HG03521 (cell line): ENCODE measurements around the gene SMPD3.
A peak's percentile ranks its signal among the peaks of the same experiment; 100 is the strongest.

ENCODE experiments used
- ATAC-seq: cut with Tn5 transposase; IDR thresholded peaks from one replicate; pipeline ENCODE4 v1.9.1; 2021; ENCODE audit warnings: mild to moderate bottlenecking, moderate library complexity; ENCODE audit not compliant: unreplicated experiment

Gene SMPD3

DNA sequence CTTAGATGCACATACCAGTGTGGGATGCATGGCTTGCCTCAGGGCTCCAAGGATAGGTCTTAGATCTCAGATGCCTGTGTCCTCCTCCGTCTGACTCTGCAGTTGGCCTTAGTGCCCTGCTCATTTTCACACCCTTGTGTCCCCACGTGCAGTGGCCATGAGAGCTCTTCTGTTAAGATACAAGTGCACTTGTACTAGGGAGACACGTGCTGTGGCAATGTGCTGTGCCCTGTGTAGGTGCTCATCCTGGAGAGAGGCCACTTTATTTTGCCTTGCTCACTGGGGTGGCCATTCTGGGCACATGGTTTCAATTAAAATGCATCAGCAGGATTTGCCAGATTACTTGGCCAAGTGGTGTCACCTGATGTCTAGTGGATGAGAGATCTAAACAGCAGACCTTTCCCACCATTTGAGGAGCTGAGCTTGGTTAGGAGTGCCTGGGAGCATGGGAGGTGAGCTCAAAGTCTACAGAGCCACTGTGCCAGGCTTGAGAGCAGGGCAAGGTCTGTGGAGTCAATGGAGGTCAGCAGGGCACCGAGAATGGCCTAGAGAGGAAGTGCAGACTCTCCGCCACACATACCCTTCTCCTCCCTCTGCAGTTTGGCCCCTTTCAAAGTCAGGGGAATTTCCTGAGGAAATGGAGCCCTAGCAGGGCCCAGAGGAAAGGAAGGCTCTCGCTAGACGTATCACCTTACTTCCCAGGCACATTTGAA is 25.2 kb upstream of the SMPD3 start:
- no peak for ATAC-seq

DNA sequence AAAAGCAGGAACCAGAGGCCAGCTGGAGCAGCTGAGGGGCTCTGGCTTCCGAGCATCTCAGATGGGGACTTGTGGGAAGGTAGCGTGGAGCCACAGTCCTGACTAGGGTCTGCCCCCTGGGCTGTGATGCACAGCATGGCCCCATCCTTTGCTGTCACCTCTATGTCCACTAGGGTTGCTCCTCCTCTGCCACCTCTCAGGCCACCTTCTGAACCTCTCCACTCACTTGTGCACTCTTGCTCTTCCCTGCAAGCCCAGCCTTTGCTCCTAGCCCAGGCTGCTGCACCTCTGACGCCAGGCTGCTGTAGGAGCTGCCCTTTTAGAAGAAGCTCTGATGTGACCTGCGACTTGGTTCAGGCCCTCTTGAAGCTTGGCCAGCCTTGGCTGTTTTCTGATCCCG is 24.3 kb upstream of the SMPD3 start:
- no peak for ATAC-seq

DNA sequence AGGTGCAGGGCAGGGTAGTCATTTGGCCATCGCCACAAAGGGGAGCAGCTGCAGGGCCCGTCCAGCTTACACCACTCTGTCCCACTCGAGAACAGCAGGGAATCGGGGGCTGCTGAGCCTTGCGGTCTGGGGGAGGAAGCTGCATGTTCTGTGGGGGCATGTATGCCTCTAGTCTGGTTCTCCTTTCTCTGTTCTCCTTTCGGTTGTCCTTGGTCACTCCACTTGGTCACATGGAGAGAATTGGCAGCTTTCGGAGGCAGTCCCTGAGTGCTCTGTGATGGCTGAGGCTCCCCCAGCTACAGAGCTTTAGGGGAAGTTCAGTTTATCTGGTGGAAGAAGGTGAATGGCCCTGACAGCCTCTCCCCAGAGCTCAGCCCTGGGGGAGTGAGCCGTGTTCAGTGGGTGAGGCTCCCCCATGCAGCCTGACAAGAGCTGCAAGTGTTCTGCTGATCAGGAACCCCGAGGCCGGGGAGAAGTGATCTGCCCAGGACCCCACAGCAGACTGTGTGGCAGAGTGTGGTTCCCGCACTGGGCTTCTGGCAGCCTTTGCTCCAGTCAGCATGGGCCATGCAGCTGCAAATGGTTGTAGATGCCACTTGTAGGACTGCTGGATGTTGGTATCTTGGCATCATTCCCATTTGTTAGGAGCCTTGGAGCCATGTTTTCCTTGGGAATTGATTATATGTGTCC is 22.3 kb upstream of the SMPD3 start:
- peak; percentile 91 for ATAC-seq

DNA sequence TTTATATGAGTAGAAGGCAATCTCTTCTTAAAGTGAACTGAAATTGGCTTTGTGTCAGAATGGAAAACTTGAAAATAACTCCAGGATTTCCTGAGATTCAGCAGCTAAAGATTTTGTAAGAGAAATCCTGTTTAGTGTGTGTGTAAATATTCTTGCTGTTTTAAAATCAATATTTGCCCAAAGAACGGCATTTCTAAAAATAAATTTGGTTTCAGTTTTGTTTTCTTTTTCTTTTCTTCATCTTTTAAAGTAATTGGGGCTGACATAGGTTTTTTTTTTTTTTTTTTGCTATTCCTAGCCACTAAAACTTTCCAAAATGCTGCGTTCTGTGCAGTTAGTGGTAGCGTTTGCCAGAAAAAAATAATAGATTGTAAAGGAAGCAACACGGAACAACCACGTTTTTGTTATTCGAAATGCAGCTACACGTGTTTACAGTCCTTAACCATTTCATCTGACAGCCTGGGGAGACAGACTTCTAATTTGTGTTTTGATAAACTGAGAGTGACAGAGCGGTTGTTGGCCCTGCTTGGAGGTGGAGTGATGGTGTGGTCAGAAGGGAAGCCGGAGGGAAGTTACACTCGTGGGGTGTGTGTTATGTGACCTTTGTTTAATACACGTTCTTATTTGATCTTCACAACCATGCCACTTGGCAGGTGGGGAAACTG is 21.6 kb upstream of the SMPD3 start:
- peak; percentile 26 for ATAC-seq

DNA sequence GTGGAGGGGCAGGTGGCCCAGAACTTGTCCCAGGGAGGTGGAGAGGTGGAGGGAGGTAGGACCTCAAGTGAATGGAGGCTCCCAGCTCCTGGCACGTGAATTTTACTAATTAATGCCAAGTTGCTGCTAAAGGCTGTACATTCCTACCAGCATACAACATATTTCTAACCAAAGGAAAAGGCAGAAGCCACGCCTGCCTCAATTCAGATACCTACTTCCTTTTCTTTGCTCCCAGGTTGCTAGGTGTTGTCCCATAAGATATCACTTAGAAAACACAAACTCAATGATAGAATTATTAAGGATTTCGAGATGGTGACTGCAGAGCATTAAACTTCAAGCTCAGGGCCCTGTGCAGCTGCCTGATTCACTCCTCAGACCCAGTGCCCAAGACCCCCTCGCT is 20.5 kb upstream of the SMPD3 start:
- ATAC-seq: no peak

DNA sequence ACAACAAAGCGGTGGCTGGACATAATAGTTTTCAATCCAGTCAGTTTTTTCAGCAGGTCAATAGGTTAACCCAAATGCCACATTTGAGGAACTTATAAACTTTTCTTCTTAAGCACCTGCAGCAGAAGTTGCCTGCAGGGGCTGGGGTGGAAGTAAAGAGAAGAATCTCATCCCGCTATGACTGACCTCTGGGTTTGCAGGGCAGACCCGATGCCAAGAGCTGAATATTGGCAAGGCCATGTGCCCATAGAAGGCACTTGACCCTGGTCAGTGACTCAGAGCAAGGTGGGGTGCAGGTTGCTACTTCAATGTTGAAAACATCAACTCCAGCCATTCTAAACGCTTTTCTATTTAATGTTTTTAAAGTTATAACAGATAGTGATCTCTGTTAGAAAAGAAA is 17.9 kb upstream of the SMPD3 start:
- no peak for ATAC-seq

DNA sequence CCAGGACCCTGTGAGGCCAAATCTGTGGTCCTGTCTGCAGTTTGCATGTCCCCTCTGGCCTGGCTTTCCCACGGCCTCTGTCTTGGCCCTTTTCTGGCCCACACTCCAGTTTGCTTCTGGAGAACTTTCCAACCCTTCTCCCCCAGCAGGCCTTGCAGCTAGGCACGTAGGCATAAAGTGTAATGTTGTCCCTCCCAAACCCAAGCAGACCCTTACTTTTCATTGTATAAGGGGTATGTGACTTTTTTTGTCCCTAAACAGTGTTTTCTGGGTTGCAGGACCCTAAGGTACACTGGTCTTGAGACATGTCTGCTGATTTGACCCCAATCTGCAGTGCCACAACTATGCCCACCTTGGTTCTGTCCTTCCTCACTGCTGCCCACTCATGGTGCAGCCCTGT is 15.6 kb upstream of the SMPD3 start:
- no peak for ATAC-seq

DNA sequence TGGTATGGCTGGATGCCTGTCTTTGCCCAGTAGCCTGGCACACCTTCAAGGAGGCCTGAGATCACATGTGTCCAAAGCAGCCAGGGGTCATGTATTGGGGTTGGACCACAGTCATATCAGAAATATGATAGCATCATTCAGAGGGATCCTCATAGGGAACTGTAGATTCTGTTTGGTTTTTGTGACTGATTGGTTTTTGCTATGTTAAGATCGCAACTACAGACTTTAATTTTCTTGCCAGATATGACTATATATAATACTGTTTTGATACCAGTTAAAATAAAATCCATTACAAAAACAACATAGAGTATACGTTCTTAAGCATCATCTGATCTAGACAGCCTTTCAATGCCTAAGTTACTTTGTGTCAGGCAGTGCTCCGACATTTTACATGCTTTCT is 11.8 kb upstream of the SMPD3 start:
- ATAC-seq: no peak

DNA sequence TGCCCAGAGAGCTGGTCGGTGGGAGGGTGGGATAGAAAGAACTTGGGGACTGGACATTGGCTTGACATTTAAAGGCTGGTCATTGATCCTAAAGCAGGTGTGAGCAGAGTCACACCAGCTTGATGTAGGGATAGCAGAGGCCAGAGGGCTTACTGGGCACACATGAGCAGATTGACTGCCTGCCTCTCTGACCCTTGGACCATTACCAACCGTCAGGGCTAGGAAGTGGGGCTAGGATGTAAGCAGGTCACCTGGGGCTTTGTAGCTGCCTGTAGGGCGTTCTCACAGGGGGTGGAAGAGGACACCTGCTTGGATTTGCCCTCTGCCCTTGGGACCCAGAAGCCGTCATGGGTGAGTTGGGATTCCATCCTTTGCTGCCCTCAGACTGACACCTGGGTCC is 11.1 kb upstream of the SMPD3 start:
- no peak for ATAC-seq

DNA sequence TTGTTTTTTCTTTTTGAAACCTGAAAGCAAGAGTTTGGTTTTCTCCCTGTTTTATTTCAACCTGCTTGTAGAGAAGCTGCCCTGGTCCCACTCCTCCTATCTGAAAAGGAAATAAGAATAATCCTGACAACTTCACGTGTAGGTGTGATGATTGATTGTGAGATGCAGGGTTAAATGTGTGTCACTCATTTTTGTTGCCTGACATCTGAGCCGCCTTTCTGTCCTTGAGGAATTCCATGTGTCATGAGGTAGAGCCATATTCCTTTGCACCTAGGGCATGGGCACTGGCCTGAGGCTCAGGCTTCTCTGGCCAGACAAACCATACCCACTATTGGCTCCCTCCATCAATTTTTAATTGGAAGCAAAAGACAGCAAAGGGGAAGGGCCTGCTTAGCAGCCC is 10.2 kb upstream of the SMPD3 start:
- ATAC-seq: no peak

DNA sequence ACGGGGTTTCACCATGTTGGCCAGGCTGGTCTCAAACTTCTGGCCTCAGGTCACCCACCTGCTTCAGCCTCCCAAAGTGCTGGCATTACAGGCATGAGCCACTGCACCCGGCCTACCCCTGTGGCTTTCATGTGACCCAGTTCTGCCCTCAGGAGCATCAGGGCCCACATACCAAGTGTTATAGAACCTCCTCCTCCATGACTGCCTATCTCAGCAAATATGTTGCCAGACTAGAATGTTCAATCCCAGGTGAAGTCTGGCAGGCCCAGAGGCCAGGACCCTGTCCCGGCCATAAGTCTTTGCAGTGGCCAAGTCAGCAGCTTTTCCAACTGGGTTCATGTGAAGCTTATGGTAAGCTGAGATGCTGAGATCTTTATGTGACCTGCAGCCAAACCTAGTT is 9.8 kb upstream of the SMPD3 start:
- ATAC-seq: no peak

DNA sequence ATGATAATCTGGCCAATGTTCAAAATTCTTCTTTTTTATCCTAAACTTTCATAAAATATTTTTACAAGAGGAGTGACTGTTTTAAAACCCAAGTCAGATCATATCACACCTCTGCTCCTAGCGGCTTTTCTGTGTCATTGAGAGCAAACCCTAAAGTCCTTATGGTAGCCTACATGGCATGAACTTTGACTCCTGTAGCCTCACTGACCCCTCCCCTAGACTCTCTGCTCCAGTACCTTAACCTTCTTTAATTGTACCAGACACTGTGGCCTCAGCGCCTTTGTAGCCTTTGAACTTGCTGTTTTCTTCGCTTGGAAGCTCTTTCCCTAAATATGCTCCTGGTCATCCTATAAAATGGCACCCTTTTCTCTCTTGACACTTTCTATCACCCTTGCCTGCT is 7.3 kb upstream of the SMPD3 start:
- ATAC-seq: no peak

DNA sequence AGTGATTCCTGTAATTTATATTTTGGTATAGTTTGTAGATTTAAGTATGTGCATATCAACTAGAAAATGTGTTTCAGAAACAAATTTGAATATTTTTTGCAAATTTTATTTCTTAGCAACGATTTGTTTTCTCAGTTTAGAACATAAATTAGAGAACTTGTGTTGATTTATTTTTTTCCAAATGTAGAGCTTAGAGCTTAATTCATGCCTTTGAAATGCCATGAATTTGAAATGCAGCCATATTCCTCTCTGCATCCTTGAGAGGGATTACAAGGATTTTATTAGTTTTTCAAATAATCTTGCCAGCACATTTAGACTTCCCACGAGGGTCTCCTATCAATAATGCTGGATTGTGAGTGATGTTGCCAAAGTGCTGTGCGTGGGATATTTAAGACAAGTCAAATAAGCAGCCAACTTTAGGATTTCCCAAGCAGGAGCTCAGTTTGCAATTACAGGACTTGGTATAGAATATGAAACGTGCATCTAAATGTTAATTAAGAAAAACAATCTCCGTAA is 6.7 kb upstream of the SMPD3 start:
- no peak for ATAC-seq

DNA sequence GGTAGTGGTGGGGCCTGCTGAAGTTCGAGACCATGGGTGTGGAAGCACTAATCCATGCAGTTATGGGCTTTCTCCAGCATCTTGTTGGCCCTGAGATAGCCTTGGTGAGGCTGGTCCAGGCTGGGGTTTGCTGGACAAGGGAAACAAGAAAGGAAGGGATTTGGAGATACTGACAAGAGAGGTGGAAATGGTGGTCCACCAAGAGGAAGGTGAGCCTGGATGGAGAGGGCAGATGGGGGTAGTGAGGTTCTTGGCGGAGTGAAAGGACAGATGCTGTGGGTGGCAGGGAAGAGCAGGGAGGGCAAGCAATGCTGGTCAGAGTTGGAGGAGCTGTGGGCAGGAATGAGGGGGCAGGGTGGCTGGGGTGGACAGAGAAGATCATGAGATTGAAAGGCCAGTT is 5.5 kb upstream of the SMPD3 start:
- ATAC-seq: no peak

DNA sequence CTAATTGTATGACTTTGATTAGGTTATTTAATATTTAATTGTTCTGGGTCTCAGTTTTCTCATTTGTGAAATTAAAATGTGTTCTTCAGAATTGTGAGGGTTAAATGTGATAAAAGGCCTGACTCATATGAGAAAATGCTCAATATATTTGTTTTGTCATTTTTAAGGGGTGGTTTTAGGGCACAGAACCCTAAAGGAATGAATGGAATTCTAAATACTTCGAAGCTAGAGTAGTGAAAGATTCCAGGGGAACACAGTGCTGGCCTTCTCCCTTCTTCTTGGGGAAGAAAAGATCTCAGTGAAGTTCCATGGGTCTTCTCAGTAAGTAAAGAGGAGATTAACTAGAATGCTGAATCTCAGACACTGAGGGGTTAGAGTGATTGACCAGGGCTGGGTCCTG is 3.9 kb upstream of the SMPD3 start:
- ATAC-seq: no peak

DNA sequence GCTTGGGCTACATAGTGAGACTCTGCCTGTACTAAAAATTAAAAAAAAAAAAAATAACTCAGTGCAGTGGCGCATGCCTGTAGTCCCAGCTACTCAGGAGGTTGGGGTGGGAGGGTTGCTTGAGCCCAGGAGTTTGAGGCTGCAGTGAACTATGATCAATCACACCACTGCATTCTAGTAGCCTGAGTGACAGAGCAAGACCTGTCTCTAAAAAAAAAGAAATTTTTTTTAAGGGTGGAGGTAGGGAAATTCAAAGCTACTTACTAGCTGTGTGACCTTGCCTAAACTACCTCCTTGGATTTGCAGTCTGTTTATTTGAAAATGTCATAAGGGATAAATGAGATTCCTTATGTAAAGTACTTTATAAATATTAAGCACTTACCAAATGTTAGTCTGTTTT is 3.4 kb upstream of the SMPD3 start:
- no peak for ATAC-seq

DNA sequence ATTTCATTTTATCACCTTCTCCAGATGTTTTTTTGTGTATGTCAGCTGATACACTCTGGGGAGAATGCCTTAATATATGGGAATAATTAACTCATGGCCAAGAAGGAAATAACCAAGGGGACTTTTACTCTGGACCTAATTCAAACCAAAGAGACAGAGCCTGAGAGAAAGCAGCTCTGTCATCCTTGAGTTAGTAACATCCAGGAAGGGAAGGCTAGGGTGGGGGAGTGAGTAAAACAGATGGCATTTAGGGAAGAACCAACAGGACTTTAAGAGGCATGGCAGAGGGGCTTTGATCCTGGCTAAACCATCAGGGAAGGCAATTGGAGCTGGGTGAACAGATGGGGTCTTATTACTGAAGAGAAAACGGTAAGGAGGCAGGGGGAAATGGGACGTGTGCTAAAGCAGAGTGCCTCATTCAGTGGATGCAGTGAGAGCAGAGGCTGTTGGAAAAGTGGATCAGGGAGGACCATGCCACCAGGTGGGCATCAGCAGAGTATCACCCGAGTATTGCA is 2.5 kb upstream of the SMPD3 start:
- no peak for ATAC-seq

DNA sequence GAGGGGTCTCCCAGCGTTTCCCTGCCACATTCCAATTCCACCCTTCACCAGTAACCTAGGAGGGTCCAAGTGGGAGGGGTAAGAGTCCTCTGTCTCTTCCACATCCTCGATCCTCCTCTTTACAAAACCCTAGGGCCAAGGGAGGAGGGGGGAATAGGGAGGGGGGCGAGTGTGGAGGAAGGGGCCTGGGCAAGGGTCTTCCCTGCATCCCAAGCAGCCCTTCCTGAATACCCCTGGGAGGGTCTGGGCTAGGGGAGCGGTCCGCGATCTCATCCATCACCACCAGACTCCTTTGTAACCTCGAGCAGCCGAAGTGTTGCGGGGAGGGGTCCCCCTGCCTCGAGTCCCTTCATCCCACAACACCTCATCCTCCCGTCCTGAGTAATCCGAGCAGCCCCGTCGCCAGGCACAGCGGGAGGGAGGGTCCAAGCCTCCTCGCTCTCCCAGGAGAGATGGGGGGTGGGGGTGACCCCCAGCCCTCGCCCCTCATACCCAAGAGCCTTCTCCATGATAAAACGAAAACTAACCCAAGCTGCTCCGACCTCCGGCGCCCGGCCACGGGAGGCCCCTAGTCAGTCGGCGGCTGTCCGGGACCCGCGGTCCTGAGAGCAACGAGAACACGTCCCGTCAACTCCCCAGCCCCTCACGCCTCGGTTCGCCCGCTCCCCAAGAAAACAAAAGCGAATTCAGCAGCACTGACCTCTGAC is 502 bp downstream of the SMPD3 start:
- ATAC-seq: peak; percentile 9

DNA sequence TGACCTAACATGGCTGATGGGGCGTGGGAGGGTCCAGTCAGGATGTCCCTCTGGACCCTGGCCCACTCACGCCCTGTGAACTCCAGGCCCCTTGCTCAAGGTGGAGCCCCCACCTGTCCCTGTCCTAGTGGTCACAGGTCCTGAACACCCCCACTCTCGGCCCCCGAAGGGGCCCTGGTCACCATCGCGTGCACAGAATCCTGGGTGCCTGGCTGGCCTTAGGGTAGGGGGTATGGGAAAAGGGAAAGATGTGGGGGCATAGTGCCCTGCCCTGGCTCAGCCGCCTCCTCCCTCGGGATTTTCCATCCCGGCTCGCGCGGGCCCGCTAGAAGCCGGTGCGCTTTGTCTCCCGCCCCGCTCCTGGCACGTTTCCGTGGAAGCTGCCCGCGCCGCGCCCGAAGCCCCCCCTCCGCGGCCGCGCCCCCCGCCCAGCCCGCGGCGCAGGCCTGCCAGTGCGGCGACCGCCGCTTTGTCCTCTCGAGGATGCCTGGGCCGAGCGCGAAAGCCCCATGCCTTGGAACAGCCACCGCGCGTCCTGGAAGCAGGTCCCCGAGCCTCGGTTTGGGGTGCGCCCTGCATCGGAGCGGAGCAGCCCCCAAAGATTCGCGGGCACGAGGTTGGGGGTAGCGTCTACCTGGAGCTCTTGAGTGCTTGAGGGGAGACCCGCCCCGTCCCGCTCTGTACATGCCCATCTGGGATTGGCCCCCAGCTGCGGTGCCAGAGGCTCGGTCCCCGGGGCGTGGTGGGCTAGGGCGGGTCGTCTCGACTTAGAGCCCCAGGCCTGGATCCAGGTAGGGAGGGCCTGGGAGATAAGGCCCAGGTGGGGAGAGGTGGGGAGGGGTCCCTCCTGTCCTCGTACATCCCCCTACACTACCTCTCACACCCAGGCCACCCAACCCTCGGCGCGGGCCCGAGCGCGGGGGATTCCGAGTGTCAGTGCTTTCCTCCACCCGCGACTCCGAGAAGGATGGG is 1.3 kb downstream of the SMPD3 start:
- ATAC-seq: no peak

DNA sequence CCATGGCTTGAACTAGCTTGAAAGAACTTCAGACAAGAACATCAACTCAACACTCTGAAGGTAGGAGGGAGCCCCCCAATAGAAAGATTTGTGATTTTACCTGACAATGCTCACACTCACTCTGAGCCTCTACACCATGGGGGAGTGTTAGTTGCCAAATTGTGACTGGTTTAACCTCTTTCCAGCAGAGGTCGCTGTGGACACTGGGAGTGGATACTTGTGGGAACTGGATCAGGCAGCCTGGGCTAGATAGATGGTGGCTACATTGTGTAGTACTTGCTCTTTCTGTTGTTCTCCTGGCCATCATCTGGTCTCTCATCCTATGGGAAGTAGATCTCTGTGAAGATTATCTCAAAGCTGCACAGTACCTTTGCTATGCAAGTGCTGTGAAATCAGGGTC is 2.9 kb downstream of the SMPD3 start:
- no peak for ATAC-seq
